H9 (cell line): ENCODE results near the gene INTS3. TPM values are rescaled to one million over a fixed set of nuclear protein-coding genes. Genes with fewer than 3 reads are reported as not detected.
A peak's percentile ranks its signal among the peaks of the same experiment; 100 is the strongest.

Experiments used
- DNase-seq: peaks from one replicate; pipeline ENCODE4 v3.0.0-alpha.2; 2017
- H2AFZ ChIP-seq: one replicate; pipeline ENCODE4 v1.6.1; 2013; ENCODE audit warnings: mild to moderate bottlenecking, low read length, control low read depth, moderate library complexity
- H2AK5ac ChIP-seq: 2 replicates; pipeline ENCODE4 v1.6.1; 2013; ENCODE audit warnings: low read length, control low read depth, mixed read lengths; ENCODE audit not compliant: insufficient read length
- H2BK120ac ChIP-seq: one replicate; pipeline ENCODE4 v1.6.1; 2013; ENCODE audit warnings: low read depth, mild to moderate bottlenecking, low read length, control low read depth, inconsistent platforms; ENCODE audit not compliant: poor library complexity, severe bottlenecking
- H2BK12ac ChIP-seq: 2 replicates; pipeline ENCODE4 v1.6.1; 2013; ENCODE audit warnings: low read length, control low read depth, mixed read lengths, low read depth; ENCODE audit not compliant: insufficient read length
- H2BK15ac ChIP-seq: 2 replicates; pipeline ENCODE4 v1.6.1; 2013; ENCODE audit warnings: low read depth, low read length, control low read depth
- H2BK20ac ChIP-seq: one replicate; pipeline ENCODE4 v1.6.1; 2013; ENCODE audit warnings: low read depth, mild to moderate bottlenecking, low read length, control low read depth, inconsistent platforms; ENCODE audit not compliant: poor library complexity, severe bottlenecking
- H2BK5ac ChIP-seq: 2 replicates; pipeline ENCODE4 v1.6.1; 2013; ENCODE audit warnings: low read length, control low read depth, mixed read lengths; ENCODE audit not compliant: insufficient read length
- H3K14ac ChIP-seq: 2 replicates; pipeline ENCODE4 v1.6.1; 2013; ENCODE audit warnings: low read length, control low read depth; ENCODE audit not compliant: insufficient read depth
- H3K18ac ChIP-seq: 2 replicates; pipeline ENCODE4 v1.6.1; 2013; ENCODE audit warnings: low read depth, mild to moderate bottlenecking, mixed read lengths, low read length, control low read depth; ENCODE audit not compliant: insufficient read length
- H3K23ac ChIP-seq: 2 replicates; pipeline ENCODE4 v1.6.1; 2013; ENCODE audit warnings: low read length, control low read depth, mixed read lengths, low read depth; ENCODE audit not compliant: insufficient read length
- H3K23me2 ChIP-seq: 2 replicates; pipeline ENCODE4 v1.6.1; 2013; ENCODE audit warnings: low read depth, mild to moderate bottlenecking, mixed read lengths, low read length, control low read depth; ENCODE audit not compliant: insufficient read length, poor library complexity, severe bottlenecking
- H3K27ac ChIP-seq: 2 replicates; pipeline ENCODE4 v1.5.1; 2013; ENCODE audit warnings: low read length, control low read depth, mixed read lengths, low read depth; ENCODE audit not compliant: insufficient read length
- H3K27me3 ChIP-seq: 2 replicates; pipeline ENCODE4 v1.6.1; 2013; ENCODE audit warnings: low read length, control low read depth, inconsistent platforms; ENCODE audit not compliant: insufficient read depth
- H3K4ac ChIP-seq: 2 replicates; pipeline ENCODE4 v1.6.1; 2013; ENCODE audit warnings: low read depth, mild to moderate bottlenecking, control low read depth, inconsistent platforms, low read length, moderate library complexity
- H3K4me1 ChIP-seq: 2 replicates; pipeline ENCODE4 v1.6.1; 2013; ENCODE audit warnings: low read length, control low read depth, inconsistent platforms; ENCODE audit not compliant: insufficient read depth
- H3K4me2 ChIP-seq: 2 replicates; pipeline ENCODE4 v1.6.1; 2013; ENCODE audit warnings: low read length, control low read depth, mixed read lengths; ENCODE audit not compliant: insufficient read length, insufficient read depth
- H3K56ac ChIP-seq: 2 replicates; pipeline ENCODE4 v1.6.1; 2013; ENCODE audit warnings: low read depth, mild to moderate bottlenecking, mixed read lengths, low read length, control low read depth; ENCODE audit not compliant: insufficient read length
- H3K79me1 ChIP-seq: 2 replicates; pipeline ENCODE4 v1.6.1; 2013; ENCODE audit warnings: low read depth, mild to moderate bottlenecking, moderate library complexity, low read length, control low read depth, inconsistent platforms; ENCODE audit not compliant: insufficient read depth, poor library complexity, severe bottlenecking
- H3K79me2 ChIP-seq: 2 replicates; pipeline ENCODE4 v1.6.1; 2013; ENCODE audit warnings: low read length, control low read depth, inconsistent platforms; ENCODE audit not compliant: insufficient read depth
- H3K9ac ChIP-seq: 2 replicates; pipeline ENCODE4 v1.6.1; 2013; ENCODE audit warnings: low read length, control low read depth, mixed read lengths; ENCODE audit not compliant: insufficient read length; ENCODE audit errors: extremely low read depth
- H3K9me3 ChIP-seq: one replicate; pipeline ENCODE4 v1.6.1; 2013; ENCODE audit warnings: low read depth, low read length, inconsistent platforms; ENCODE audit not compliant: control insufficient read depth
- H3T11ph ChIP-seq: one replicate; pipeline ENCODE4 v1.6.1; 2013; ENCODE audit warnings: mild to moderate bottlenecking, low read length, control low read depth, inconsistent platforms
- H4K20me1 ChIP-seq: one replicate; pipeline ENCODE4 v1.6.1; 2013; ENCODE audit not compliant: control insufficient read depth, insufficient read length, insufficient read depth
- H4K5ac ChIP-seq: 2 replicates; pipeline ENCODE4 v1.6.1; 2013; ENCODE audit warnings: low read depth, mild to moderate bottlenecking, mixed read lengths, low read length, control low read depth; ENCODE audit not compliant: insufficient read length
- H4K8ac ChIP-seq: replicated peaks from 2 replicates; pipeline ENCODE4 v1.6.1; 2013; ENCODE audit warnings: low read length, control low read depth, mixed read lengths, low read depth; ENCODE audit not compliant: insufficient read length
- H4K91ac ChIP-seq: 2 replicates; pipeline ENCODE4 v1.6.1; 2013; ENCODE audit warnings: low read depth, mild to moderate bottlenecking, moderate library complexity, mixed read lengths, low read length, control low read depth; ENCODE audit not compliant: insufficient read length
- H3K27ac Mint-ChIP-seq, 3 experiments: 2 replicates in 2 of 3; 3 replicates in 1 of 3; pipeline ENCODE4 v1.8.0; 2020 to 2021; ENCODE audit warnings: mixed read lengths in 3 of 3, mild to moderate bottlenecking in 1 of 3, moderate library complexity in 1 of 3
- H3K27me3 Mint-ChIP-seq: 2 replicates; pipeline ENCODE4 v1.8.0; 2021; ENCODE audit warnings: low read depth, mild to moderate bottlenecking, moderate library complexity, mixed read lengths
- H3K36me3 Mint-ChIP-seq, 3 experiments: 2 replicates in 2 of 3; 3 replicates in 1 of 3; pipeline ENCODE4 v1.8.0; 2020 to 2021; ENCODE audit warnings: low read depth in 3 of 3, mixed read lengths in 3 of 3; ENCODE audit not compliant: insufficient read depth in 1 of 3
- H3K4me1 Mint-ChIP-seq, 2 experiments: 2 replicates each; pipeline ENCODE4 v1.8.0; 2020; ENCODE audit warnings: mixed read lengths in 2 of 2
- H3K4me3 Mint-ChIP-seq, 2 experiments: 2 replicates in 1 of 2; 3 replicates in 1 of 2; pipeline ENCODE4 v1.8.0; 2020 to 2021; ENCODE audit warnings: mild to moderate bottlenecking in 2 of 2, mixed read lengths in 2 of 2, moderate library complexity in 1 of 2
- H3K9me3 Mint-ChIP-seq, 2 experiments: 2 replicates in 1 of 2; 3 replicates in 1 of 2; pipeline ENCODE4 v1.8.0; 2020; ENCODE audit warnings: mild to moderate bottlenecking in 2 of 2, mixed read lengths in 2 of 2, moderate library complexity in 1 of 2
- whole genome bisulfite sequencing: extraction: QIAGEN DNeasy Blood & Tissue Kit; methylation state at CpG from one replicate; pipeline ENCODE4 v1.1.7; 2013; ENCODE audit warnings: missing lambda C conversion rate, low lambda C conversion rate, mixed read lengths; ENCODE audit not compliant: insufficient read length; ENCODE audit errors: extremely low coverage; 5-methylcytosine and 5-hydroxymethylcytosine counted together
- total RNA-seq: library from RNA; stranded (reverse); gene quantifications from 2 replicates; pipeline ENCODE4 v1.2.1, GENCODE V29; 2021
- TF ChIP-seq, protein P1 (sequence below): fragments of 200-600 bp; sonication (generic); conservative IDR thresholded peaks from 3 replicates; pipeline ENCODE4 v1.8.0; 2021; ENCODE audit warnings: antibody characterized with exemption, mild to moderate bottlenecking

INTS3 gene
- total RNA-seq, 1 experiment from 2014 or later = 67.1 TPM

DNA sequence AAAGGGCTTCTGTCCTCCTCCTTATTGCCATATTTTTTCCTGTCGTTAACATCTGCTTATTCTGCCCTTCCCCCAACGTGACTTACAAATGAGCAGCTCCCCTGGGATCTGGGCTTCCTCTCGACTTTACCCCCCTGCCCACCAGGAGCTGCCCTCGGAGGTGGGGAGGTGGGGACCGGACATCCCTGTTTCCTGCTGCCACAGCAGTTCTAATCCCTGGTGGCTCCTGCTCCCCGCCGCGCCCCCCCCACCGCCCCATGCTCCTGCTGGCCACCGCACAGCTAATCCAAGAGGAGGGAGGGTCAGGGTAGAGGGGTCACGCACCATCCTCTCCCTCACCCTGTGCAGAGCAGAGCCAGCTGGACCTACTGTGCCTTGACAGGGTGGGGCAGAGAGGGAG, 42.9 kb downstream of the INTS3 start:
- no peak for DNase-seq
- H4K91ac ChIP-seq = no peak overlapping the region
- no peak overlapping the region for H2AK5ac ChIP-seq
- no peak overlapping the region for H3K27ac ChIP-seq
- no peak overlapping the region for H2BK5ac ChIP-seq
- no peaks in the 10 kb centered on the region for H3K27me3 ChIP-seq
- no peak overlapping the region for H3K56ac ChIP-seq
- no peak overlapping the region for H3K23ac ChIP-seq
- no peak overlapping the region for H2BK120ac ChIP-seq
- no peaks in the 10 kb centered on the region for H3K79me2 ChIP-seq
- Mint-ChIP-seq H3K36me3 (peaks cover 41 to 79% (median 67%) of the 10 kb centered on the region in 3 experiments; a peak in 6 of 7 replicates), H3K9me3 (no peaks in the 10 kb centered on the region), H3K4me3 (peak overlapping the region in 1 of 2 experiments; percentile 42; a peak in 1 of 5 replicates), H3K4me1 (peaks cover 18 to 33% of the 10 kb centered on the region in 2 experiments), H3K27ac (peak overlapping the region in 2 of 3 experiments; percentile 58 to 77; a peak in 2 of 7 replicates), H3K27me3 (no peaks in the 10 kb centered on the region)
- no peak overlapping the region for H3K9ac ChIP-seq
- H3K23me2 ChIP-seq = peaks cover 10% of the 10 kb centered on the region
- no peak overlapping the region for H2BK12ac ChIP-seq
- no peak overlapping the region for H3K14ac ChIP-seq
- no peak overlapping the region for H4K5ac ChIP-seq
- H3K9me3 ChIP-seq = no peaks in the 10 kb centered on the region
- no peaks in the 10 kb centered on the region for H3K79me1 ChIP-seq
- H3K18ac ChIP-seq = no peak overlapping the region
- TF ChIP-seq, protein P1, sequence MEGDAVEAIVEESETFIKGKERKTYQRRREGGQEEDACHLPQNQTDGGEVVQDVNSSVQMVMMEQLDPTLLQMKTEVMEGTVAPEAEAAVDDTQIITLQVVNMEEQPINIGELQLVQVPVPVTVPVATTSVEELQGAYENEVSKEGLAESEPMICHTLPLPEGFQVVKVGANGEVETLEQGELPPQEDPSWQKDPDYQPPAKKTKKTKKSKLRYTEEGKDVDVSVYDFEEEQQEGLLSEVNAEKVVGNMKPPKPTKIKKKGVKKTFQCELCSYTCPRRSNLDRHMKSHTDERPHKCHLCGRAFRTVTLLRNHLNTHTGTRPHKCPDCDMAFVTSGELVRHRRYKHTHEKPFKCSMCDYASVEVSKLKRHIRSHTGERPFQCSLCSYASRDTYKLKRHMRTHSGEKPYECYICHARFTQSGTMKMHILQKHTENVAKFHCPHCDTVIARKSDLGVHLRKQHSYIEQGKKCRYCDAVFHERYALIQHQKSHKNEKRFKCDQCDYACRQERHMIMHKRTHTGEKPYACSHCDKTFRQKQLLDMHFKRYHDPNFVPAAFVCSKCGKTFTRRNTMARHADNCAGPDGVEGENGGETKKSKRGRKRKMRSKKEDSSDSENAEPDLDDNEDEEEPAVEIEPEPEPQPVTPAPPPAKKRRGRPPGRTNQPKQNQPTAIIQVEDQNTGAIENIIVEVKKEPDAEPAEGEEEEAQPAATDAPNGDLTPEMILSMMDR = no peak
- no peak overlapping the region for H3K4ac ChIP-seq
- no peak overlapping the region for H2BK15ac ChIP-seq
- no peak overlapping the region for H4K8ac ChIP-seq
- no CpG with 5 or more reads among the region's 11 CpGs for WGBS
- H4K20me1 ChIP-seq = no peaks in the 10 kb centered on the region
- H2BK20ac ChIP-seq = no peak overlapping the region
- 0 out of 2 replicates have a peak, but pooled peaks cover 2% of the 10 kb centered on the region for H3K4me1 ChIP-seq
- no peak overlapping the region for H3T11ph ChIP-seq
- no peak overlapping the region for H3K4me2 ChIP-seq
- no peak overlapping the region for H2AFZ ChIP-seq
